Measurements from ENCODE around the gene IFNA7.
"Not testable (repeated sequence)": the region's sequence is repeated elsewhere in the genome, so short reads cannot be mapped to it uniquely, and the experiment has no call there.

GRCh38 chr9:21212160-21212559, 10.2 kb upstream of the IFNA7 start:
- TF ChIP-seq CTCF (IDR thresholded peaks at IDR 0.05 in 2 of 3, conservative IDR thresholded peaks at IDR 0.05 in 1 of 3; ENCODE audit: control insufficient read depth in 2 of 3, extremely low read depth in 1 of 3, insufficient read depth in 1 of 3, low read depth in 3 of 3, low read length in 3 of 3); POLR2AphosphoS5 (IDR thresholded peaks at IDR 0.05; ENCODE audit: low read length); SREBF2 (IDR thresholded peaks at IDR 0.05; ENCODE audit: low read length); SRF (IDR thresholded peaks at IDR 0.05; ENCODE audit: low read depth in 2 of 2, low read length in 2 of 2): not testable (repeated sequence)
